ENCODE data around the gene HECW1.

Gene HECW1

GRCh38 chr7:43166686-43167085 is 54.2 kb downstream of the HECW1 start:
- H4K20me1 ChIP-seq = peaks cover 0 to 4% (median 0%) of the 10 kb centered on the region in 11 experiments; a peak in 5 of 22 replicates

GRCh38 chr7:43169076-43169475 is 56.6 kb downstream of the HECW1 start:
- H3K27ac ChIP-seq = no peak overlapping the region
- H3K4me1 ChIP-seq = peaks cover 13 to 32% (median 25%) of the 10 kb centered on the region in 10 experiments
- H3K4me2 ChIP-seq = no peak overlapping the region
- H3K27me3 ChIP-seq = no peaks in the 10 kb centered on the region
- no peaks in the 10 kb centered on the region for H3K9me3 ChIP-seq (replicated peaks in 1 of 11)
- TF ChIP-seq Cebpa-rat (IDR thresholded peaks at IDR 0.05) = no peak
- no peaks in the 10 kb centered on the region; a peak in 1 of 22 replicates for H3K36me3 ChIP-seq
- H3K9ac ChIP-seq = no peak overlapping the region
- H4K20me1 ChIP-seq = peaks cover 0 to 4% (median 0%) of the 10 kb centered on the region in 11 experiments; a peak in 5 of 22 replicates
- H3K4me3 ChIP-seq = no peak overlapping the region

More at GRCh38 chr7:43166686-43167085, 54.2 kb downstream of the HECW1 start:
- no peak overlapping the region for H3K9ac ChIP-seq
- H3K4me2 ChIP-seq = peak overlapping the region in 4 of 11 experiments; percentile 12 to 88 (median 50); a peak in 5 of 22 replicates
- peaks cover 16 to 41% (median 29%) of the 10 kb centered on the region in 10 experiments for H3K4me1 ChIP-seq
- no peaks in the 10 kb centered on the region for H3K27me3 ChIP-seq
- H3K4me3 ChIP-seq = no peak overlapping the region
- H3K9me3 ChIP-seq (replicated peaks in 1 of 11) = peaks cover 0 to 10% (median 0%) of the 10 kb centered on the region in 11 experiments; a peak in 1 of 22 replicates
- no peak for TF ChIP-seq Cebpa-rat (IDR thresholded peaks at IDR 0.05)
- peaks cover 0 to 7% (median 0%) of the 10 kb centered on the region in 11 experiments; a peak in 2 of 22 replicates for H3K36me3 ChIP-seq
- H3K27ac ChIP-seq = no peak overlapping the region

GRCh38 chr7:43170571-43170970 is 58.1 kb downstream of the HECW1 start:
- Histone ChIP-seq H3K4me2 (no peak overlapping the region), H3K4me3 (no peak overlapping the region), H3K27me3 (no peaks in the 10 kb centered on the region), H3K36me3 (no peaks in the 10 kb centered on the region; a peak in 1 of 22 replicates), H3K27ac (no peak overlapping the region), H4K20me1 (no peaks in the 10 kb centered on the region), H3K4me1 (peaks cover 0 to 17% (median 10%) of the 10 kb centered on the region in 10 experiments; a peak in 14 of 20 replicates), H3K9me3 (replicated peaks in 1 of 11) (no peaks in the 10 kb centered on the region), H3K9ac (no peak overlapping the region)
- no peak for TF ChIP-seq Cebpa-rat (IDR thresholded peaks at IDR 0.05)

GRCh38 chr7:43175570-43176200 is 63.2 kb downstream of the HECW1 start:
- no peaks in the 10 kb centered on the region for H3K27me3 ChIP-seq
- H3K4me2 ChIP-seq = no peak overlapping the region
- no peak overlapping the region for H3K4me3 ChIP-seq
- H3K9ac ChIP-seq = no peak overlapping the region
- H3K36me3 ChIP-seq = no peaks in the 10 kb centered on the region
- TF ChIP-seq Cebpa-rat (IDR thresholded peaks at IDR 0.05) = no peak
- no peaks in the 10 kb centered on the region; a peak in 1 of 22 replicates for H4K20me1 ChIP-seq
- H3K27ac ChIP-seq = no peak overlapping the region
- H3K9me3 ChIP-seq (replicated peaks in 1 of 11) = peaks cover 0 to 3% (median 0%) of the 10 kb centered on the region in 11 experiments; a peak in 5 of 22 replicates
- peaks cover 0 to 1% (median 0%) of the 10 kb centered on the region in 10 experiments; a peak in 2 of 20 replicates for H3K4me1 ChIP-seq

GRCh38 chr7:43179393-43179792 is 66.9 kb downstream of the HECW1 start:
- Histone ChIP-seq H3K36me3 (no peaks in the 10 kb centered on the region; a peak in 1 of 22 replicates), H3K9ac (no peak overlapping the region), H3K9me3 (replicated peaks in 1 of 11) (peaks cover 0 to 24% (median 17%) of the 10 kb centered on the region in 11 experiments; a peak in 13 of 22 replicates), H3K4me3 (no peak overlapping the region), H4K20me1 (no peaks in the 10 kb centered on the region; a peak in 1 of 22 replicates), H3K4me1 (no peaks in the 10 kb centered on the region; a peak in 1 of 20 replicates), H3K27ac (no peak overlapping the region), H3K4me2 (no peak overlapping the region), H3K27me3 (no peaks in the 10 kb centered on the region)
- no peak for TF ChIP-seq Cebpa-rat (IDR thresholded peaks at IDR 0.05)

- H3K4me3 ChIP-seq = no peak overlapping the region
- no peaks in the 10 kb centered on the region for H4K20me1 ChIP-seq
- peaks cover 0 to 5% (median under 1%) of the 10 kb centered on the region in 10 experiments; a peak in 5 of 20 replicates for H3K4me1 ChIP-seq
- H3K9me3 ChIP-seq (replicated peaks in 1 of 11) = no peaks in the 10 kb centered on the region
- H3K36me3 ChIP-seq = 0 out of 22 replicates have a peak, but pooled peaks cover 0 to 4% (median 0%) of the 10 kb centered on the region in 11 experiments
- H3K27me3 ChIP-seq = no peaks in the 10 kb centered on the region
- no peak for TF ChIP-seq Cebpa-rat (IDR thresholded peaks at IDR 0.05)
- no peak overlapping the region for H3K9ac ChIP-seq
- H3K27ac ChIP-seq = no peak overlapping the region
- H3K4me2 ChIP-seq = no peak overlapping the region
Observed at GRCh38 chr7:43192806-43193460, 80.5 kb downstream of the HECW1 start.

- Histone ChIP-seq H3K4me1 (peaks cover 6 to 12% (median 9%) of the 10 kb centered on the region in 10 experiments), H4K20me1 (no peaks in the 10 kb centered on the region), H3K9me3 (replicated peaks in 1 of 11) (no peaks in the 10 kb centered on the region), H3K36me3 (0 out of 22 replicates have a peak, but pooled peaks cover 0 to 5% (median 0%) of the 10 kb centered on the region in 11 experiments), H3K27me3 (no peaks in the 10 kb centered on the region), H3K27ac (no peak overlapping the region), H3K9ac (no peak overlapping the region), H3K4me2 (no peak overlapping the region), H3K4me3 (no peak overlapping the region)
- TF ChIP-seq Cebpa-rat (IDR thresholded peaks at IDR 0.05) = no peak
Observed at GRCh38 chr7:43193893-43194292, 81.4 kb downstream of the HECW1 start.

GRCh38 chr7:43195256-43195655 is 82.8 kb downstream of the HECW1 start:
- Histone ChIP-seq H3K4me2 (peak overlapping the region in 2 of 11 experiments; percentile 7 to 22; a peak in 3 of 22 replicates), H3K4me3 (no peak overlapping the region), H3K27me3 (no peaks in the 10 kb centered on the region), H3K9me3 (replicated peaks in 1 of 11) (no peaks in the 10 kb centered on the region), H3K27ac (no peak overlapping the region), H3K9ac (no peak overlapping the region), H4K20me1 (no peaks in the 10 kb centered on the region), H3K4me1 (peaks cover 20 to 24% (median 22%) of the 10 kb centered on the region in 10 experiments), H3K36me3 (0 out of 22 replicates have a peak, but pooled peaks cover 0 to 5% (median 0%) of the 10 kb centered on the region in 11 experiments)
- no peak for TF ChIP-seq Cebpa-rat (IDR thresholded peaks at IDR 0.05)

- no peak overlapping the region for H3K4me3 ChIP-seq
- no peak for TF ChIP-seq Cebpa-rat (IDR thresholded peaks at IDR 0.05)
- no peaks in the 10 kb centered on the region for H3K9me3 ChIP-seq (replicated peaks in 1 of 11)
Observed at GRCh38 chr7:43195768-43196167, 83.3 kb downstream of the HECW1 start.

More at GRCh38 chr7:43195768-43196167, 83.3 kb downstream of the HECW1 start:
- H3K36me3 ChIP-seq = 0 out of 22 replicates have a peak, but pooled peaks cover 0 to 5% (median 0%) of the 10 kb centered on the region in 11 experiments
- no peaks in the 10 kb centered on the region for H4K20me1 ChIP-seq
- no peak overlapping the region for H3K9ac ChIP-seq
- no peak overlapping the region for H3K27ac ChIP-seq
- peaks cover 23 to 28% (median 26%) of the 10 kb centered on the region in 10 experiments for H3K4me1 ChIP-seq
- no peak overlapping the region for H3K4me2 ChIP-seq
- no peaks in the 10 kb centered on the region for H3K27me3 ChIP-seq

Measured in BLaER1 treated with 17β-estradiol and CSF1 and Interleukin-3, amounts not matched to agents 10 nM and 100 nM (cell line).